HL-60 (cell line): ENCODE data around the gene UCP3.

Experiments used
- DNase-seq, 2 experiments: peaks; one replicate each; pipeline ENCODE4 v3.0.0-alpha.2; 2010 to 2020; ENCODE audit warnings: low read depth in 1 of 2, low spot score in 1 of 2
- H3K27ac ChIP-seq: fragments of 250-450 bp; sonication (Bioruptor Pico); replicated peaks from 2 replicates; pipeline ENCODE4 v1.5.1; 2020; ENCODE audit warnings: mild to moderate bottlenecking, moderate library complexity
- H3K27me3 ChIP-seq: fragments of 250-450 bp; sonication (Bioruptor Pico); 2 replicates; pipeline ENCODE4 v1.5.1; 2021; ENCODE audit warnings: mild to moderate bottlenecking, moderate library complexity; ENCODE audit not compliant: insufficient read depth, poor library complexity, severe bottlenecking
- H3K4me3 ChIP-seq: replicated peaks from 2 replicates; pipeline ENCODE4 v1.5.1; 2011; ENCODE audit warnings: mild to moderate bottlenecking, control low read depth, low read length; ENCODE audit not compliant: insufficient read depth
- CTCF ChIP-seq: IDR thresholded peaks from one replicate; pipeline ENCODE4 v1.5.1; 2011; ENCODE audit warnings: low read length, control low read depth, inconsistent platforms; ENCODE audit not compliant: insufficient read depth
- GABPA ChIP-seq: IDR thresholded peaks from 2 replicates; pipeline ENCODE4 v1.6.1; 2012; ENCODE audit warnings: low read depth
- POLR2AphosphoS5 ChIP-seq: IDR thresholded peaks from 2 replicates; pipeline ENCODE4 v1.6.1; 2012; ENCODE audit warnings: low read depth
- REST ChIP-seq: IDR thresholded peaks from 2 replicates; pipeline ENCODE4 v1.6.1; 2012; ENCODE audit warnings: low read depth; ENCODE audit not compliant: insufficient replicate concordance
- SPI1 ChIP-seq: IDR thresholded peaks from 2 replicates; pipeline ENCODE4 v1.6.1; 2012; ENCODE audit warnings: low read depth, mild to moderate bottlenecking, borderline replicate concordance

The UCP3 gene

GRCh38 chr11:74004046-74004695, 4.7 kb downstream of the UCP3 start:
- DNase-seq, result no peak
- Histone ChIP-seq H3K27ac (no peak overlapping the region), H3K27me3 (no peaks in the 10 kb centered on the region), H3K4me3 (no peak overlapping the region)
- TF ChIP-seq GABPA, result no peak
- TF ChIP-seq POLR2AphosphoS5, result no peak
- no peak for TF ChIP-seq REST
- TF ChIP-seq CTCF, result no peak
- TF ChIP-seq SPI1, result no peak

GRCh38 chr11:74002832-74003231, 6.1 kb downstream of the UCP3 start:
- TF ChIP-seq REST, result no peak
- TF ChIP-seq CTCF, result no peak
- no peak for TF ChIP-seq POLR2AphosphoS5
- TF ChIP-seq SPI1, result no peak
- TF ChIP-seq GABPA, result no peak
- no peak for DNase-seq
- no peak overlapping the region for H3K4me3 ChIP-seq
- H3K27ac ChIP-seq, result no peak overlapping the region
- H3K27me3 ChIP-seq, result no peaks in the 10 kb centered on the region

- no peak for DNase-seq
- no peak for TF ChIP-seq GABPA
- no peak for TF ChIP-seq REST
- TF ChIP-seq SPI1, result no peak
- TF ChIP-seq POLR2AphosphoS5, result no peak
- TF ChIP-seq CTCF, result no peak
- H3K27ac ChIP-seq, result no peak overlapping the region
- no peak overlapping the region for H3K4me3 ChIP-seq
- H3K27me3 ChIP-seq, result no peaks in the 10 kb centered on the region
These were observed 7.0 kb downstream of the UCP3 start for GRCh38 chr11:74001822-74002286.
